Transverse colon (tissue), 4 donors: ENCODE results near the gene GPR171. TPM values are rescaled to one million over a fixed set of nuclear protein-coding genes. Genes with fewer than 3 reads are reported as not detected.

Experiments used
- DNase-seq: peaks from one replicate; pipeline ENCODE4 v3.0.0-alpha.2; 2019
- H3K27ac ChIP-seq, 4 donors: fragments of 200-600 bp; sonication (generic); 2 replicates each; pipeline ENCODE4 v1.5.1; 2016 to 2018; ENCODE audit warnings: inconsistent platforms in 4 of 4
- H3K27me3 ChIP-seq: fragments of 200-600 bp; sonication (generic); 2 replicates; pipeline ENCODE4 v1.5.1; 2017; ENCODE audit warnings: inconsistent platforms
- H3K36me3 ChIP-seq, 4 donors: fragments of 200-600 bp; sonication (generic); 2 replicates each; pipeline ENCODE4 v1.5.1; 2017 to 2019; ENCODE audit warnings: inconsistent platforms in 4 of 4
- H3K4me1 ChIP-seq, 4 donors: fragments of 200-600 bp; sonication (generic); 2 replicates each; pipeline ENCODE4 v1.5.1; 2017 to 2020; ENCODE audit warnings: inconsistent platforms in 4 of 4
- H3K4me3 ChIP-seq, 4 donors: fragments of 200-600 bp; sonication (generic); 1 replicate in 1 of 4; 2 replicates in 3 of 4; pipeline versions ENCODE4 v1.5.1 to v1.6.1; 2017 to 2019; ENCODE audit warnings: inconsistent platforms in 4 of 4
- H3K9me3 ChIP-seq, 2 donors: fragments of 200-600 bp; sonication (generic); 2 replicates each; pipeline ENCODE4 v1.5.1; 2017 to 2019; ENCODE audit warnings: inconsistent platforms in 2 of 2
- EP300 ChIP-seq: sonication (generic); formaldehyde crosslinking; IDR thresholded peaks from one replicate; pipeline ENCODE4 v1.6.1; 2017; ENCODE audit warnings: antibody characterized with exemption, low read depth
- POLR2A ChIP-seq: fragments of 450-650 bp; IDR thresholded peaks from one replicate; pipeline ENCODE4 v1.6.1; 2016; ENCODE audit warnings: antibody characterized with exemption, mild to moderate bottlenecking, moderate library complexity
- POLR2AphosphoS5 ChIP-seq, 3 donors: sonication (generic); formaldehyde crosslinking; IDR thresholded peaks; one replicate each; pipeline ENCODE4 v1.6.1; 2016; ENCODE audit warnings: antibody characterized with exemption in 3 of 3
- WGBS, 2 donors: methylation state at CpG; one replicate each; pipeline ENCODE4 v1.1.5; 2018; ENCODE audit warnings: low coverage in 1 of 2; 5-methylcytosine and 5-hydroxymethylcytosine counted together
- in situ Hi-C, 4 donors: fragments of 200-750 bp; cut with MboI; loops; one replicate each; pipeline versions ENCODE4 v1.15.0 to v1.15.1; 2017; ENCODE audit warnings: low sequenced_read_pairs in 3 of 4, low pct_ligation_motif_present in 1 of 4, low pct_unique_long_range_greater_than_20kb in 1 of 4
- intact Hi-C: fragments of 100-400 bp; cut with DNase I; formaldehyde crosslinking; loops from one replicate; pipeline ENCODE4 v1.15.1; 2023; ENCODE audit warnings: low total_unique reads
- total RNA-seq, 4 donors: library from RNA; depleted of rRNA; stranded (reverse); fragments of >200 nt; gene quantifications; one replicate each; pipeline ENCODE4 v1.1.0, GENCODE V29; 2016
- TF ChIP-seq, protein P1 (sequence below), 5 experiments: fragments of 200-600 bp in 3 of 5; fragments of 450-650 bp in 2 of 5; sonication (generic) in 3 of 5; IDR thresholded peaks; 1 replicate in 2 of 5; 2 replicates in 3 of 5; pipeline ENCODE4 v1.5.1; 2016 to 2017; ENCODE audit warnings: antibody characterized with exemption in 5 of 5, inconsistent platforms in 3 of 5, mild to moderate bottlenecking in 2 of 5, moderate library complexity in 1 of 5

The GPR171 gene
- total RNA-seq, 4 donors from 2014 or later: 3.8 to 6.8 TPM; not detected in 2

DNA sequence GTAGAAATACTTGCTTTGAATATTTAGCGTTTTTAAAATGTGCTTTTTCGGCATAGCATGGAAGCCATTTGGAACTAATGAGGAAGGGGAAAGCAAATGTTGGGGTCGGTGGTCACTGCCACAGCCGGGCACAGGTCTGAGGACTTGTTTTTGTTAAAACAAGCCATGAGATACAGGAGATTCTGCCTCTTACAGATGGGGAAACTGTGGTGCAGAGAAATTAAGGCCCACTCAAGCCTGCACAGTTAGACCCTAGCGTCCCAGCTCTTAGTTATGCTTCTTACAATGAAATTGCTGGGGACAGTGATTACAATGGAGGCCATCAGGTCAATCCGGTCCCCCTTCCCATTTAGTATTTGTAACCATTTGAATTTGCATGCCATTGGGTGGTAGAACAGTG, 2.5 kb upstream of the GPR171 start:
- Histone ChIP-seq H3K36me3 (no peaks in the 10 kb centered on the region), H3K27me3 (no peaks in the 10 kb centered on the region), H3K9me3 (no peaks in the 10 kb centered on the region), H3K4me1 (peaks cover 0 to 6% (median 3%) of the 10 kb centered on the region in 4 donors), H3K27ac (peak overlapping the region in 1 of 4 donors; percentile 32), H3K4me3 (no peak overlapping the region)
- no peak for DNase-seq
- in situ Hi-C loops: no loop called here
- 87 to 89% methylated on average over 6 of the region's 6 CpGs for WGBS, 2 donors
- TF ChIP-seq, protein P1, sequence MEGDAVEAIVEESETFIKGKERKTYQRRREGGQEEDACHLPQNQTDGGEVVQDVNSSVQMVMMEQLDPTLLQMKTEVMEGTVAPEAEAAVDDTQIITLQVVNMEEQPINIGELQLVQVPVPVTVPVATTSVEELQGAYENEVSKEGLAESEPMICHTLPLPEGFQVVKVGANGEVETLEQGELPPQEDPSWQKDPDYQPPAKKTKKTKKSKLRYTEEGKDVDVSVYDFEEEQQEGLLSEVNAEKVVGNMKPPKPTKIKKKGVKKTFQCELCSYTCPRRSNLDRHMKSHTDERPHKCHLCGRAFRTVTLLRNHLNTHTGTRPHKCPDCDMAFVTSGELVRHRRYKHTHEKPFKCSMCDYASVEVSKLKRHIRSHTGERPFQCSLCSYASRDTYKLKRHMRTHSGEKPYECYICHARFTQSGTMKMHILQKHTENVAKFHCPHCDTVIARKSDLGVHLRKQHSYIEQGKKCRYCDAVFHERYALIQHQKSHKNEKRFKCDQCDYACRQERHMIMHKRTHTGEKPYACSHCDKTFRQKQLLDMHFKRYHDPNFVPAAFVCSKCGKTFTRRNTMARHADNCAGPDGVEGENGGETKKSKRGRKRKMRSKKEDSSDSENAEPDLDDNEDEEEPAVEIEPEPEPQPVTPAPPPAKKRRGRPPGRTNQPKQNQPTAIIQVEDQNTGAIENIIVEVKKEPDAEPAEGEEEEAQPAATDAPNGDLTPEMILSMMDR (IDR thresholded peaks at IDR 0.05): no peak
- TF ChIP-seq POLR2AphosphoS5 (IDR thresholded peaks at IDR 0.05): no peak
- no peak for TF ChIP-seq EP300
- no peak for TF ChIP-seq POLR2A
- intact Hi-C loops: no loop called here

DNA sequence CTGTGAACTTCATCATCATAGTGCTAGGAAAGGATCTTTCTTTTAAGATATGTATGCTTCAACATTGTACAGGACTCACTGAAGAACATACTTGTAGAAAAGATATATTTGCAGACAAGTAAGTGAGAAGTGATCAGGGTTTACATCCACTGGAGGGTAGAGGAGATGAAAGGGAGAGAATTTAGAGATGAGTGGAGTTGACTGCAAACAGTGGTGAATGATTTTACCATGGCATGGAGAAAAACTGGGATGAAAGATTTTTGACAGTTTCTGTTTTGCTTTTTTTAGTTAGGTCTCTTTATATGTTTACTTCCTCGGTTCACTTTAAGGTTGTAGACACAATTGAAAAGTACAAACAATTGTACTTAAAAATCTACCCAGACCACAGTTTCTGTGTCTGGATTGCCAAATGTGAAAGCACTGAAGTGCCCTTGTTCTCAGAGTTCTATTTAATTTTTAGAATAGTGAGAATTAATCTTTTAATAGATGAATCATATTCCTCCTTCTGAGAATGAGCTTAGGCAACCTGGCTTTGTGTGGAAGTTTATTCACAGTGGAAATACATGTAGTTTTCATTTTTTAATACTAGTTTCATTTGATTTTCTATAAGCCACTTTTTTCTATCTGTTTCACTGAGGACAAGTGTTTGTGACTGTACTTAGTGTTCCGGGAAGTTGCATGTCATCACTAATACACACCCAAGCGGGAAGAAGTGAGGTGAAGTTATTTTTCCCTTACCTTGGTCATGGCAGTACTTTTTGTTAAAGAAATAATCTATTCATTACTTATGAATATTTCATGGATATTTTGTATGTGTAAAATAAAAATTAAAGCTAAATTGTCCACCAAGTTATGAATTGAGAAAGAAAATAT, 1.8 kb upstream of the GPR171 start:
- H3K4me1 ChIP-seq: peaks cover 0 to 3% (median 0%) of the 10 kb centered on the region in 4 donors
- H3K27ac ChIP-seq: peak overlapping the region in 2 of 4 donors; percentile 32
- intact Hi-C loops: no loop called here
- in situ Hi-C loops: no loop called here
- DNase-seq: no peak
- 70 to 77% methylated on average over 3 of the region's 3 CpGs for WGBS, 2 donors
- H3K27me3 ChIP-seq: no peaks in the 10 kb centered on the region
- H3K4me3 ChIP-seq: no peak overlapping the region
- no peak for TF ChIP-seq POLR2A
- no peak for TF ChIP-seq EP300
- TF ChIP-seq, protein P1 (IDR thresholded peaks at IDR 0.05): no peak
- no peak for TF ChIP-seq POLR2AphosphoS5 (IDR thresholded peaks at IDR 0.05)
- H3K36me3 ChIP-seq: no peaks in the 10 kb centered on the region
- no peaks in the 10 kb centered on the region for H3K9me3 ChIP-seq

DNA sequence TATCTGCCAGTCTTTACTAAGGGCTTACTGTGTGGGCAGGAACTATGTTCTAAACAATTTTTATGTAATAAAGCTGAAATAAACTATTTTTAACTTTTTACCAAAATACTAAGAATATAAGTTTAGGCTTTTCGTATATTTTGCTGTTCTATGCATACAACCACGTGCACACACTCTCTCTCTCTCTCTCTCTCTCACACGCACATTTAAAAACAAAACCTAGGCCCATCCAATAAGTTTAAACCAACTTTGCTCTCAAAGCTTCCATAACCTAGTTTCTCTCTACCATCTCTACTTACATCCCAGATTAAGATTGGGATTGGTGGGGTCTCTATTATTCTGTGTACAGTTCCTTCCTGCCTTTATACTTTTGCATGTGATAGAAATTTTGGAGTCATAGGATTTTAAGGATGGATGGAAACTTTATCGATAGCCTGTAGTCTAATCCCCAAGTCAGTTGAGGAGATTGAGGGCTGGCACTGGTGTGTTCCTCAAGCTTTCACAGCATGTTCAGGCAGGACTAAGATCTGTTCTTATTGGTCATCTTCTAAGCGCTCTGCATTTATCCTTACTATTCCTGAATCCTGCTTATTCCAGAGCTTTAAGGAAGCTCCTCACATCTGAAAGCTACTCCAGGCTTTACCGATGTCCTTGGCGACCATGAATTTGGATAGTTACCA, 1.8 kb downstream of the GPR171 start:
- H3K9me3 ChIP-seq: no peaks in the 10 kb centered on the region
- intact Hi-C loops: no loop called here
- peak overlapping the region; percentile 6 to 17 (median 13) for H3K27ac ChIP-seq
- H3K4me1 ChIP-seq: peaks cover 0 to 3% (median 0%) of the 10 kb centered on the region in 4 donors
- H3K4me3 ChIP-seq: peak overlapping the region in 1 of 4 donors; percentile 10
- in situ Hi-C loops: no loop called here
- no peaks in the 10 kb centered on the region for H3K27me3 ChIP-seq
- 87 to 92% methylated on average over 7 of the region's 7 CpGs for WGBS, 2 donors
- TF ChIP-seq POLR2AphosphoS5 (IDR thresholded peaks at IDR 0.05) (no peak), EP300 (no peak), POLR2A (no peak)
- H3K36me3 ChIP-seq: no peaks in the 10 kb centered on the region
- DNase-seq: no peak

DNA sequence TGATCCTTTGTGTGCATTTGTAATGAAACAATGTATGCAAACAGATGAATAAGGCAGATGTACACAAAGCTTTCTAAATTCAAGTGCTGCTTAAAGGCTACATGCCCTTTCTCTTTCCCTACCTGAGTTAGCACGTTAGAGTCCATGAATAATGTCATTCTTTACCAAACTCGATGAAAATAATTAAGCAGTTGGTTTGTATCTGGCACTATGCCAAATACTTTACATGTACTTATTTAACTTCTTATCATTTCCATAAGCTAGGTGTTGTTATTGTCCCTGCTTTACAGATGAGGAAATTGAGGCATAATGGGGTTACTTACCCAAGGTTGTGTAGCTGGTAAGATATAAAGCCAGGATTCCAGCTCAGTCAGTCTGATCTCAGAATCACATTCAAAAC, 2.4 kb downstream of the GPR171 start:
- Histone ChIP-seq H3K4me3 (no peak overlapping the region), H3K36me3 (no peaks in the 10 kb centered on the region), H3K4me1 (peaks cover 0 to 3% (median 0%) of the 10 kb centered on the region in 4 donors), H3K27ac (no peak overlapping the region), H3K9me3 (no peaks in the 10 kb centered on the region), H3K27me3 (no peaks in the 10 kb centered on the region)
- WGBS, 2 donors: 53 to 75% methylated on average over 2 of the region's 2 CpGs
- in situ Hi-C loops (no loop called here), intact Hi-C loops (no loop called here)
- TF ChIP-seq POLR2AphosphoS5 (IDR thresholded peaks at IDR 0.05): no peak
- TF ChIP-seq POLR2A: no peak
- TF ChIP-seq, protein P1 (IDR thresholded peaks at IDR 0.05): no peak
- TF ChIP-seq EP300: no peak
- no peak for DNase-seq
